Cardiac muscle cell (in vitro differentiated cells and primary cell): ENCODE measurements around the gene TMEM132C. TPM values are rescaled to one million over a fixed set of nuclear protein-coding genes. Genes with fewer than 3 reads are reported as not detected.

Experiments used
- DNase-seq, 2 donors: peaks; one replicate each; pipeline versions ENCODE4 v3.0.0 to v3.0.0-alpha.2; 2010 to 2017; ENCODE audit warnings: low read depth in 1 of 2, low spot score in 1 of 2
- H3K27ac ChIP-seq: fragments of 200-600 bp; sonication (generic); 2 replicates; pipeline ENCODE4 v1.5.1; 2016
- H3K27me3 ChIP-seq: fragments of 200-600 bp; sonication (generic); 2 replicates; pipeline ENCODE4 v1.6.0; 2016; ENCODE audit warnings: control low read depth
- H3K36me3 ChIP-seq: fragments of 200-600 bp; sonication (generic); 2 replicates; pipeline ENCODE4 v1.5.1; 2016; ENCODE audit warnings: control low read depth
- H3K4me1 ChIP-seq: fragments of 200-600 bp; sonication (generic); 2 replicates; pipeline ENCODE4 v1.8.1; 2017; ENCODE audit warnings: low read depth, mild to moderate bottlenecking, mixed run types
- H3K4me3 ChIP-seq: fragments of 200-600 bp; sonication (generic); 2 replicates; pipeline ENCODE4 v1.5.1; 2016; ENCODE audit warnings: mild to moderate bottlenecking
- H3K9me3 ChIP-seq: fragments of 200-600 bp; sonication (generic); 2 replicates; pipeline ENCODE4 v1.5.1; 2017; ENCODE audit warnings: low read depth, mild to moderate bottlenecking, control low read depth
- CTCF ChIP-seq: IDR thresholded peaks from 2 replicates; pipeline ENCODE4 v1.5.1; 2012; ENCODE audit warnings: low read depth, mild to moderate bottlenecking, low read length
- polyA plus RNA-seq: library from polyadenylated mRNA; unstranded; fragments of >200 nt; fragmentation: Nextera tagmentation; extraction: Ambion mirVana; gene quantifications from 2 replicates; pipeline ENCODE4 v1.2.1, GENCODE V29; 2016
- total RNA-seq: library from RNA; depleted of rRNA; stranded (reverse); fragments of >200 nt; gene quantifications from 2 replicates; pipeline ENCODE4 v1.2.3, GENCODE V29; 2016

Gene TMEM132C
- total and polyA plus RNA-seq, 2 experiments from 2014 or later, result 1.8 to 2.5 TPM

GRCh38 chr12:128259556-128260070 lies 7.4 kb upstream of the TMEM132C start:
- no peaks in the 10 kb centered on the region for H3K4me1 ChIP-seq
- no peak overlapping the region for H3K27ac ChIP-seq
- H3K36me3 ChIP-seq, result no peaks in the 10 kb centered on the region
- peak; percentile 43 for TF ChIP-seq CTCF
- peaks cover 18% of the 10 kb centered on the region for H3K27me3 ChIP-seq
- no peak overlapping the region for H3K4me3 ChIP-seq
- H3K9me3 ChIP-seq, result no peaks in the 10 kb centered on the region
- peak; percentile 12 to 78 for DNase-seq

GRCh38 chr12:128261757-128262156 lies 5.2 kb upstream of the TMEM132C start:
- Histone ChIP-seq H3K36me3 (no peaks in the 10 kb centered on the region), H3K9me3 (no peaks in the 10 kb centered on the region), H3K27ac (no peak overlapping the region), H3K4me3 (no peak overlapping the region), H3K4me1 (no peaks in the 10 kb centered on the region), H3K27me3 (peaks cover 39% of the 10 kb centered on the region)
- DNase-seq, result no peak
- no peak for TF ChIP-seq CTCF

GRCh38 chr12:128265566-128265965 lies 1.4 kb upstream of the TMEM132C start:
- DNase-seq, result no peak
- H3K36me3 ChIP-seq, result no peaks in the 10 kb centered on the region
- no peak overlapping the region for H3K27ac ChIP-seq
- no peak for TF ChIP-seq CTCF
- H3K4me3 ChIP-seq, result no peak overlapping the region
- H3K9me3 ChIP-seq, result no peaks in the 10 kb centered on the region
- peaks cover 75% of the 10 kb centered on the region for H3K27me3 ChIP-seq
- H3K4me1 ChIP-seq, result peaks cover 14% of the 10 kb centered on the region

- Histone ChIP-seq H3K4me1 (peaks cover 14% of the 10 kb centered on the region), H3K27me3 (peaks cover 76% of the 10 kb centered on the region), H3K36me3 (no peaks in the 10 kb centered on the region), H3K27ac (no peak overlapping the region), H3K9me3 (no peaks in the 10 kb centered on the region), H3K4me3 (peak overlapping the region; percentile 47)
- DNase-seq, result no peak
- TF ChIP-seq CTCF, result no peak
These were observed 884 bp upstream of the TMEM132C start for GRCh38 chr12:128266086-128266485.

GRCh38 chr12:128266541-128267130 lies 334 bp upstream of the TMEM132C start:
- TF ChIP-seq CTCF, result no peak
- Histone ChIP-seq H3K27ac (no peak overlapping the region), H3K27me3 (peaks cover 78% of the 10 kb centered on the region), H3K4me3 (peak overlapping the region; percentile 47), H3K9me3 (no peaks in the 10 kb centered on the region), H3K36me3 (no peaks in the 10 kb centered on the region), H3K4me1 (peaks cover 14% of the 10 kb centered on the region)
- DNase-seq, result peak in 1 of 2 donors; percentile 29
